Fibroblast of skin of back (primary cell): Measurements from ENCODE around the gene IGF1. TPM values are rescaled to one million over a fixed set of nuclear protein-coding genes. Genes with fewer than 3 reads are reported as not detected.

ENCODE experiments used
- DNase-seq: peaks from one replicate; pipeline ENCODE4 v3.0.0-alpha.2; 2013
- polyA plus RNA-seq, 2 experiments: library from polyadenylated mRNA; unstranded; fragments of 120-200 nt; gene quantifications; one replicate each; pipeline ENCODE4 v1.2.1, GENCODE V29; 2013; ENCODE audit not compliant: insufficient read length in 2 of 2

Gene IGF1
- polyA plus RNA-seq (2013, experiment 1 of 2; ENCODE audit: insufficient read length): 0.20 TPM
- 0.18 TPM for polyA plus RNA-seq (2013, experiment 2 of 2; ENCODE audit: insufficient read length)

DNA sequence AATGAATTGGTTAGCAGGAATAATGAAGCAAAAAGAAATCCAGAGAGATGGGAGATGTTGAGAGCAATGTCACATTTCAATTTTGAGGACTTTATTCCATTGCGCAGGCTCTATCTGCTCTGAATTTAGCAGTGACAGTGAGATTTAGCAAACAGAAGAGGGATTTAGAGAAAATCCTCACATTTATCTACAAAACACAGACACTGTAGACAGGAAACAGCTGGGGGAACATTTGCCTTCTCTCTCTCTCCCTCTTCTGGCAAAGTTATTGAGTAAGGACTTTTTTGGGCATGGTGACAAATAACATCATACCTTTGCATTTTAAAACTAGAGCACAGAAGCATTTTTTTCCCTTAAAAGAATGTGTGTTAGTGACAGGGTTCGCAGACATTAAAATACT lies at the start of gene IGF1:
Gene IGF1, minus strand, starts transcription at position 158 of the 400 bp plus-strand sequence. CDS start 182 bp downstream, outside the sequence.
- DNase-seq: peak; percentile 35

DNA sequence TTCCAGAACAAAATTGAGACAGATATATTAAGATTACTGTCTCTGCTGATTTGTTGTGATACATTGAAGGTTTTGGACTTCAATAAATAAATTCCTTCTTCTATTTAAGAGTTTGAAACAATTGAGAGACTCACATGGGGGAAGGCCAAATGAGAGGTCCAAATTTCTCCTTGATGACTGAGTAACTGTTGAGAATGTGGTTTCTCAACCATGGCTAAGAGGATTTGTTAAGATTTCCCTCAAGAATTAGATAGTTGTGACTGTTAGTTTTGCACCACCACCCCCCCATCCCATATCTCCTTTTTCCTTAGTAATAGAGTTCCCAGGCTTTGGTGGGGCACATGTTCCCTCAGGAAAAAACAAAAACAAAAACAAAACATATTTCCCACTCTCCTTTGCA lies 47.7 kb upstream of the IGF1 start:
- DNase-seq: peak; percentile 21

DNA sequence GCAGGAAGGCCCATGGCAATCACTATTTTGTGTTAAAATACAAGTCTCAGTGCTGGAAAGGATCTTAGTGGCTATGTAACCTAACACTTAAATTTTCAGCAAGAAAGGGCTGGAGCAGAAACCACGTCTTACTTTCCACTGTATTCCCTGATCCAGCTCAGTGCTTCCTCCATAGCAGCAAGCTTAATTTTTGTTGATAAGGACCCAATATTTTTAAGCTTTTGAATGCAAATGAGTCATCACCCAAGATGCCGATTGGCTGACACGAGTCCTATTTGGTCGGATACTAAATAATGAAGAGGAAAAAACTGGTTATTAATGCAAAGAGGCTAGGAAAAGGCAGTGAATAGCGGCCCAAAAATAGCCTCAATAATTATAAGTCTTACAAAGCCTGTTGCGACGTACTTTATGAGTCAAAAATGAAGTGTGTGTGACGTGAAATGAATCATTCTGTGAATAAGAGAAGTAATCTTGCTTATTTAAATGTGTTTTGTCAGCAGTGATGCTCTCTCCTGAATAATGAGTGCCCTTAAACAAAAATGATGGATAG lies 46.9 kb upstream of the IGF1 start:
- DNase-seq: peak; percentile 52

DNA sequence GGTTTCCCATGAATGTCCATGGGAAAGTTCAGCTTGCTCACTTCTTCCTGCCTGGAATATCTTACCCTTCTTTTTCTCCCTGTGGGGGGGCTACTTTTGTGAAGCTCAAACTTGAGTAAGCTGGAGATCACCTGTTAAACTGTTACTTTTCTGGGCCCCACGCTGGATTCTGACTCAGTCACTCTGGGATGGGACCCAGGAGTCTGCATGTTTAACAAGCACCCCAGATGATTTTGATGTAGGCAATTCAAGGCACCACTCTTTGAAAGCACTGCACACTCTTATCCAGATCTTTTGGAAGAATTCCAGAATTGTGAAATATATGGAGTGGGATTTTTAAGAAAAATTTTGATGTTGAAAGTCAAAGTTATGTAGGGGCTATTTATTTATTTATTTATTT lies 46.3 kb upstream of the IGF1 start:
- DNase-seq: no peak

DNA sequence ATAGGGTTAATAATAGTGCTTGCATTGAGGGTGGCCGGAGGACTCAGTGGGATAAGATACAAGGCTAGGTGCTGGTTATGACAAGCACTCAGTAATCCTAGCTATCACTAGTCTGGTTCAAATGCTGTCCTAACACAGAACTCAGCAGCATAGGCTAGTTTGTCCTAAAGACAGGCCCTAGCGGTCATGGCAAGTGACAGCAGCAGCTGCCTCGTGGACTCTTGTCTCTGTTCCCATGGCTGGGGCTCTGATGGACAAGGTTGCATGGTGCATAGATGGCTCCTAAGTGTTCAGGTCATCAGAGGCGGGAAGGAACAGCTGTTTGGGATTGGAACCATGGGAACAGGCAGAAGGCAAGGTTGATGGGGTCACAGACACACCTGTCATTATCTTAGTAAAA lies 42.4 kb upstream of the IGF1 start:
- no peak for DNase-seq

DNA sequence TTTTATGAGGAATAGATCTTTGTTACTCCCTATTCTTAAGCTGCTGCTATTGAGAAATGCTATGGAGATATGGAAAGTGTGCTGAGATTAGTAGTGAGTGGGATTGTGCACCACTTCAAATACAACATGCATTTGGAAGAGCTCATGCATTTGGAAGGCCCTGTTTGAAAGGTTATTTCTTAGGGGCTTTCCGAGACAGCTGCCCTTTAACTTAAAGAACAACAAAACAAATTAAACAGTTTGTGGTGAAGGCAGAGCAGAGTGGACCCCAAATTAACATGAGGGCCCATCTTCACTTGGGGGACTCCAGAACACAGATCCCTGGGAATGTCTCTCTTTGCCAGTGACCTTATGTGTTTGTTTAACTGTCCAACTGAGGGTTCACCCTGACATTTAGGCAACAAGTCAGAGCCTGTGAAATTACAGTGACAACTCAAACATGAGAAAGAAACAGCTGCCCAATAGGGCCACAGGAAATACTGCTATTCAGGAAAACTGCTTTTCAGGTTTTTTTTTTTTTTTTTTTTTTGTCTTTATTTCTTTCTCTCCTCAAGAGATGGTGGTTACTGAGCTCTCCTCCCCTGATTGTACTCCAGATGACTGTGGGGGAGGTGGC lies 41.4 kb upstream of the IGF1 start:
- no peak for DNase-seq

DNA sequence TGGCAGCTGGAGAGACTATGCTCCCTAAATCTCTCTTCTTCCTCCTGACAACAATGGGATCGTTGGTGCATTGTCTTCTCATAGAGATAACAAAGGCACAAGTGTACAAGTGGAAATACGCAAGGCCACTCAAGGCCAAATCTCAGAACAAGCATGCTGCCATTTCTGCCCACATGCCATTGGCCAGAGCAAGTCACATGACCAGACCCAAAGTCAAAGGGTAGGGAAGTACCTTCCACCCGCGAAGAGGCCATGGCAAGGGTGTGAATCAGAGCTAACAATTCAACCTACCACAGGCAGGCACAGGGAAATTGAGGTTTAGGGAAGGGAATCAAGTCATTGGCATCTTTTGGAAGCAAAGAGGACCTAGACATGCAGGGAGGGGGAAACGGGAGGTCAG lies 38.5 kb upstream of the IGF1 start:
- no peak for DNase-seq

DNA sequence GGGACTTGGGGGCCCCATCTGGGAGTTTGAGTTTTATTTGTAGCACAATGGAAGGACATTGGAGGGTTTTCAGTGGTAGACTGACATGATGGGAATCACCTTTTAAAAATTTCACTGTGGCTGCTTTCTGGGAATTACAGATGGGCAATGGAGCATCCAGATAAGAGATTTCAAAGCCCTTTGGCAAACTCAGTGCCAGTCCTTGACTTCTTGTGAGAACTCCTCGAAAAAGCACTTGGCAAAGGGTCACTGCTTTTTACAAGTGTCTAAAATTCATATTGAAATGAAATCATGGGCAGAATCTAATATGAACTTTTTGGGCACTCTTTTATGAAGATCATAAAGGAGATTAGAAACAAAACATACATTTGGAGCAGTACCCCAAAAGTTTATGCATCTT lies 34.3 kb upstream of the IGF1 start:
- no peak for DNase-seq

DNA sequence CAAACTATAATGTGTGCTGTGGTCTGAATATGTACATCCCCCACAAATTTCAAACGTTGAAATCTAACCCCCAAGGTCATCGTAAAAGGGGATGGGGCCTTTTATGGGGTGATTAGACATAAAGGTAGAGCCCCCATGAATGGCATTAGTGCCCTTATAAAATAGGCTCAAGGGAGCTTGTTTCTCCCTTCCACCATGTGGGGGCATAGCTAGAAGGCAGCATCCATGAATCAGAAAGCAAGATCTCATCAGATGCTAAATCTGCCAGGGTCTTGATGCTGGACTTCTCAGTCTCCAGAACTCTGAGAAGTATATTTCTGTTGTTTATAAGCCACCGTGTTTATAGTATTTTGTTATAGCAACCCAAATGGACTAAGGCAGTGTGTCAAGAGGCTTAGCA lies 33.4 kb upstream of the IGF1 start:
- DNase-seq: peak; percentile 19

DNA sequence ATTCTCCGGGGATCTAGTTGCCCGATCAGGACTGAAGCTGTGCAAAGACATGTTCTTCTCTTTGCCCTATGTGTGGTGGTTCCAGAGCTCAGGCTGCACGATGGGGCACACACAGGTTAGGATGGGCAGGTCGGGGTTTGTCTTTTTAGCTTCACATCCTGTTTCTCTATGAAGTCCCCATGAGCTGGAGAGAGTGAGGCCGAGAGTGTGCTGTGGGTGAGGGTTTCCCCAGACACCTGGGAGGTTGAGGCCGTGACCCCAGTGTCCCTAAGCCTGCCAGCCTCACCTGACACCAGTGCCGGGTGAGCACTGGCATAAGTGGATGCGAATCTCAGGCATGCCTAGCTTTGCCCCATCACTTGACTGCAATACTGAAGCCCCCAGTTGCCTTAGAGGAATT lies 32.9 kb upstream of the IGF1 start:
- no peak for DNase-seq

DNA sequence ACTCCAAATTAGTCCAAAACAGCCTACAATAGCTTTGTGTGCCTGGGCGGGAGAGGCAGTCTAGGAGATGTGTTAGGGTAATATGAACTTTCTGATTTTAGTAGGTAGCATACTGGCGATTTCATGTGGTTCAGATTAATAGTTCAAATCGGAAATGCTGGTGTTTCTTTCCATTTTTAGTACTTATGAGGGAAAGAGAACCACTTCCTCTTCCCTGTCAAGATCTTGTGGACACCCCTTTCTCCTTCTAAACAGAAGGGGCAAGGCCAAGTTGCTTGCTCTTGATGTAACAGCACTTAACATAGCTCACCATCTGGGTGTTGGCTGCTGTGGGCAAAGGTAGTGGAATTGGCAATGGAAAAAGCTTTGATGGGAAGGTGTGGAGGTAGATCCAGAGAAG lies 32.2 kb upstream of the IGF1 start:
- no peak for DNase-seq

DNA sequence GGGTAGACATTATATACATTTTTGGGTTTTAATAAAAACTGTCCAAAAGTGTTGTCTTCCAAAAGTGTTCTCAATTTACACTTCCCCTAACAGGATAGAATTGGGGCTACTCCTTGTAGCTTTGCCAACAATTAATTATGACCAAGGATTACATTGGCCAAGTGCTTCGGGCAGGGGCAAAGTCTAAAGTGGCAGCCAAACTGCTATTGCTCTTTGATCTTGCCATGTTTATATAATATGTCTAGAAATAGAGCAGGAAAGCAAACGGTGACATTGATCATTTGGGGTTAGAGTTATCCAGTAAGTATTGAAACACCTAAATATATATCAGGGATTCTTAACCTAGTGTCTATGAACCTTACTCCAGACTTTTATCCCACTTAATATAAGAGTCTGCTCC lies 31.2 kb upstream of the IGF1 start:
- DNase-seq: no peak

DNA sequence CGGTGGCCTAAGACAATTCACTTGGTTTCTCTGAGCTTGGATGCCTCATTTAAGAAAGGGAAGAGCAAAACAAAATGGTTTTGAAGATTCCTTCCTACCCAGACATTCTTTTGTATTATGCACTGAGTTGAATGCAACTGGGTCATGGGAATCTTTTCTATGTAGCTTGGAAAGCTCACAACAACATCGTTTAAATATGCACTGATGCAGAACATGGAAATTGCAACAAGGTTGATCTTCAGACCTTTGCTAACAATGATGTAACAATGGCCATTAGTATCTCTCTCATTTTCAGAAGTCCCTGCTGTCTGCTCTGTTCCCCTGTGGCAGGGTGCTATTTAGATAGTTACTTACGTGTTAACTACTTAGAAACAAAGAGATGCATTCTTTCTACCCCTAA lies 30.1 kb upstream of the IGF1 start:
- no peak for DNase-seq

DNA sequence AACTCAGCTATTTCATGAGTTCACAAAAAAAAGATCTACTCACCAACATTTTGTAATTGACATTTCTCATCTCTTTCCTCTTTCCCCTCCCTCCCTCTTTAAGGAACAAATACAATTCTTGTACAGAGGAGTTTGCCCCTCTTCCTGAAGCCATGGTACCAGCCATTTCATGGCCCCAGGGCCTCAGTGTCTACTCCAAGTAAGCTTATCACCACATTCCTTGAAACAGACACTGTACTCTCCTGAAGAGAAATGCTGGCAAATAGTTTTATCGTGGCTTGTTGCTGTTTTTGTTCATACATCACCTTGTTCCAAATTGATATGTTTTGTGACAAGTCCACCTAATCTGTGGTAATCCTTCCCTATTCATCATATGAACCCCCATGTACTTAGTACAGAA lies 29.7 kb upstream of the IGF1 start:
- no peak for DNase-seq

DNA sequence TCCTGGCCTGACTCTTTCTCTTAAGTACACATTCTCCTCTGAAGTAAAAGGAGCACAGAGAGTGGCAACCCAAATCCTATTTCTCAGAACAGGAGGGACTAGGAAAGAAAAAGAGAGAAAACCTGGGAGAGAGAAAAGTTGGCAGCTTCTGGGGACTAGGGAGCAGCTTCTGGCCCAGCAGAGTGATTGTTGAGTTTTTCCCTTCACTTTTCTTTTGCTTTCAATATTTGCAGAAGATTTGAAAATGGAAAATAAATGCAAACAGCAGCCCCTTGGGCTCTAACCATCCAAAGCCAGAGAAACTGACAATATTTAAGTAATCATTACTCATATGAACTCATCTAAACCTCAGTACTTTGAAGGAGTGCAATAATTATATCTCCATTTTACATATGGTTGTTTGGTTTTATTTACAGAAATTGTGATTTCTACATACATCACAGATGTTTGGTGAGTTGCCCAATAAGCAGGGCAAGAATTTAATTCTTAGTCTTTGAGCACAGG lies 28.8 kb upstream of the IGF1 start:
- DNase-seq: no peak

DNA sequence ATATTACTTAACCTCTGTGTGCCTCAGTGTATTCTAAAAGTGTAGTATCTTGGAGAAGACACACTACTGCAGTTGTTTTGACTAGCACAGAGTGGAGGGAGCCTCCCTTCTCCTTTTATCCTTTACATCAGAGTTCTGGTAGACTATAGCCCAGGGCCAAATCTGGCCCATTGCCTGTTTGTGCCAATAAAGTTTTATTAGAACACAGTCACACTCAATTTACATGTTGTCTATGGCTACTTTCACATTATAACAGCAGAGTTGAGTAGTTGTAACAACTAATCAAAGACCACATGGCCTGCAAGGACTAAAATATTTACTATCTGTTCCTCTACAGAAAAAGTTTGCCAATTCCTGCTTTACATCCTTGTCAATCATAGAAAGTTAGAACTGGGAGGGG lies 27.7 kb upstream of the IGF1 start:
- no peak for DNase-seq

DNA sequence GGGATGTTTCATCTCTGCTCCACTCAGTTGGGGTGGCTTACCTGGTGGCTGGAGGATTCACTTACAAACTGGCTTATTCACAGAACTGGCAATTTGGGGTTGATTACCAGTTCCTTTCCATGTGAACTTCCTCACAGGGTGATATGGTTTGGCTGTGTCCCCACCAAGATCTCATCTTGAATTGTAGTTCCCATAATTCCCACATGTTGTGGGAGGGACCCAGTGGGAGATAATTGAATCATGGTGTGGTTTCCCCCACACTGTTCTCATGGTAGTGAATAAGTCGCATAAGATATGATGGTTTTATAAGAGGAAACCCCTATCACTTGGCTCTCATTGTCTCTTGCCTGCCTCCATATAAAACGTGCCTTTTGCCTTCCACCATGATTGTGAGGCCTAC lies 26.9 kb upstream of the IGF1 start:
- no peak for DNase-seq

DNA sequence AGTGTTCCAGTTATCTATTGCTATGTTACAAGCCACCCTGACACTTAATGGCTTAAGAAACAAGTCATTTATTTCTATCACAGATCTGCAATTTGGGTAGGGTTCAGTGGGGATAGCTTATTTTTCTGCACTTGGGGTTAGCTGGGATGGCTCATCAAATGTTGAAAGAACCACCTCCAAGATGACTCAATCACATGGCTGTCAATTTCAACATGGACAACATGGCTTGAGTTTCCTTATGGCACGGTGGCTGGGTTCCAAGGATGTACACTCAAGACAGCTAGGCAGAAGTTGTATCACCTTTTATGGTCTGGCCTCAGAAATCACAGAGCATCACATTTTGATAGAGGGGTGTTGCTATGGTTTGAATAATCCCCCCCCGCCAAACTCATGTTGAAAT lies 24.5 kb upstream of the IGF1 start:
- DNase-seq: no peak

DNA sequence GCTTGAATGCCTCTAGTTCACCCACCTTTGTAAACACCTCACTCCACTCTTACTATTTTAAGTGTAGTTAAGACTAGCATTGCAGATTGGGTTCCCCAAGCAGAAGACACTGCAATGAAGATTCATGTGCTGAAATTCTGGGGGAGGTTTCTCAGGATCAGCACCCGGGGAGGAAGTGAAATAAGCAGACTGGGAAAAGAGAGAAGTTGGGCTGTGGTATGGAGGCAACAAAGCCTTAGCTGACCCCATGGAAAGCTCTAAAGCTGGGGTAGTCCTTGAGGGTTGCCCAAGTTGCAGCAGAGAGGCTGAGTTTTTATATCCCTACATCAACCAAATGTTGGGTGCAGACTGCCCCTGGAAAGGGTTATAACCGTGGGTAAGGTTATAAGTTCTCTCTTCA lies 23.9 kb upstream of the IGF1 start:
- no peak for DNase-seq

DNA sequence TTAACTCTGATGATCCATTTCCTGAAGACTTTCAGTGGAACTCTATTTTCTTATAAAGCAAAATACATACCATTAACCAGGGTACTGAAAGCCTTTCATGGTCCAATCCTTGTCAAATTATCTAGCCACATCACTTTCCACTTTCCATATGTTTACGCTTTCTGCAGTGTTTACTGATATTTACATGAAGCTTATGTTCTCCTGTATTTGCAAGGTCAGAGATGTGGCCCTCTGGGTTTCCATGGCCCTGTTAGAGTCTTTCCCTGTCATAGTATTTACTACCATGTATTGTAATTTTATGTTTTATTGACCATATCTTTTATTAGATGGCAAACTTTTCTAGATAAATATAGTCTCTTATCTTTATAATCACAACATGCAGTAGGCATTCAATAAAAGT lies 23.5 kb upstream of the IGF1 start:
- no peak for DNase-seq

DNA sequence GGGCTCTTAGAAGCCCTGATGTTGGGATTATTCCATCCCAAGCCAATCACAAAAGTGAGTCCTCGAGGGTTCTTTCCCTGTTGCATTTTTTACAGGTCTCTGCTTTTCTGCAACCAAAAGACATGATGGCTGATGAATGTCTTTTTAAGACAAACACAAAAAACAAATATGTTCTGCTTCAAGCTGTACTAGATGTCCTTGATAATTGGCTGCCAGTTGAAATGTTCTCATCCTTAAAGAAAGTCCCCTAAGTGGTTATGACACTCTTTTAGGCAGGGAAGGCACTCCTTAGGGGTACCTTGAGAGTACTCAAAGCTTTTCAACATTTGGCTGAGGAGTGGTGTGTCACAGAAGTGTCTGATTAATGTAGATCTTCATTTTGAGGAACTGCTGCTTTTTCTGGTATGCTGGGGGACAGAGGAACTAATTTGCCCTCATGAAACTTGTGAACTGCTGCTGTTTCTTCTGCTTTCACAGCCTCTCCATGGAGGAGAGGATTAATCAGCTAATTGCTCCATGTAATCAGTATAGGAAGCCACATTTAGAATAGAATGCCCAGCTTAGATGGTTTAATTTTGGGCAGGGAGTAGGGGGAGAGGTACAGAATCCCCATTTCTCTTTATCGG lies 22.8 kb upstream of the IGF1 start:
- DNase-seq: no peak

DNA sequence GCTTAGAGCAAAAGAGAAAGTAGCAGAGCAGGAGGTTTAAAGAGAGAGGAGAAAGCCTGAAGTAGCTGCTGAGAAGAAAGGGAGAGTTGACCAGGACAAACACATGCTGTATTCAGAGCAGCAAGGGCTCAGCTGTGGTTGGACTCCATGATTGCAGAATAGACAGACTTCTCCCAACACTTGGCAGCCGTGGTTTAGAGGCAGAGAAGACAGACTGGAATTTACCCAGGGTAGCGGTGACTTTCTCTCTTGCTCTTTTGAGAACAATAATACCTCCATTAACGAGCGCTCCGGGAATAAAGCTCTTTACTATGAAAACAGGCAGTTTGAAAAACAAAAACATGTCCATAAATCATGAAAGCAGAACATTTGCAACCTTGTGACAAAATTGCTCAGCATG lies 21.4 kb upstream of the IGF1 start:
- no peak for DNase-seq

DNA sequence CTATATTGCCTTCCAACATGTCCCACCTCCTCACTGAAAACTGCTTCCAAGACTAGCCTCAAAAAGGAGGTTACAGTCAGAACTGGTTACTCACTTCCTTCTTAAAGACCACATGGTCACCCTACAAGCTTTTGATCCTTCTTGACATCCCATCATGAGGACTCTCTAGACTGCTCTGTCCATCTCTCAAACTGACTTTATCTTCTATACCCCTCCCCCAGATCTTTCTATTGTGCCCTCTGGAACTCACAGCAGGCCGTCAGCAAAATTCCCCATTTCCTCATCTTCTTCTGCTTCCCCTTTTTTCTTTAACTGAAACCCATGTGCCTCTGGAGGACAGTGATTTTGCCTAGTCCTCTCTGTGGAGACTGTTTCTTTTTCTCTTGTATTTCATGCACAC lies 18.1 kb upstream of the IGF1 start:
- DNase-seq: no peak

DNA sequence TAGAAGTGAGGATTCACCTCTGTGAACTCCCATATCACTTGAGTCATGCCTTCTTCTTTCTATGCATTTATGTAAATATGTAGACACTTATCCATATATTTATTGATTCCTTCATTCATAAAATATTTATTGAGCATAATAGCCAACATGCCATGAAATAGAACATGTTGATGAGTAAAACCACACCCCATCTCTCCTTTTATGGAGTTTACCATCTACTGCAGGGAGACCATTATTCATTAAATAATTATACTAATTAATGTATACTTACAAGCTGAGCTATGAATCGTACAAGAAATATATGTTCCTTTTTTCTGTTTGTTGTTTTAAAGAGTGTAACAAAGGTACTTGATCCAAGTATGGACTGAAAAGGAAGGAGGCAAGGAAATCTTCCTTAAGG lies 17.4 kb upstream of the IGF1 start:
- no peak for DNase-seq
